ENCODE measurements around the gene NBAS.

The NBAS gene

GRCh38 chr2:15307526-15307925 is 253.6 kb downstream of the NBAS start:
- DNase-seq (ENCODE audit: low read depth in 2 of 2), result no peak

GRCh38 chr2:15306706-15307105 is 254.4 kb downstream of the NBAS start:
- DNase-seq (ENCODE audit: low read depth in 2 of 2), result no peak

- no peak for DNase-seq (ENCODE audit: low read depth in 2 of 2)
These were observed 257.3 kb downstream of the NBAS start for GRCh38 chr2:15303874-15304273.

- DNase-seq (ENCODE audit: low read depth in 2 of 2), result no peak
These were observed 259.0 kb downstream of the NBAS start for GRCh38 chr2:15302154-15302553.

GRCh38 chr2:15300624-15301573 is 260.2 kb downstream of the NBAS start:
- no peak for DNase-seq (ENCODE audit: low read depth in 2 of 2)

GRCh38 chr2:15299904-15300520 is 261.1 kb downstream of the NBAS start:
- DNase-seq (ENCODE audit: low read depth in 2 of 2), result no peak

- no peak for DNase-seq (ENCODE audit: low read depth in 2 of 2)
These were observed 262.4 kb downstream of the NBAS start for GRCh38 chr2:15298770-15299169.

- DNase-seq (ENCODE audit: low read depth in 2 of 2), result no peak
These were observed 267.7 kb downstream of the NBAS start for GRCh38 chr2:15293262-15293937.

- no peak for DNase-seq (ENCODE audit: low read depth in 2 of 2)
These were observed 273.5 kb downstream of the NBAS start for GRCh38 chr2:15287447-15288184.

GRCh38 chr2:15284614-15285013 is 276.5 kb downstream of the NBAS start:
- no peak for DNase-seq (ENCODE audit: low read depth in 2 of 2)

GRCh38 chr2:15281681-15282080 is 279.5 kb downstream of the NBAS start:
- DNase-seq (ENCODE audit: low read depth in 2 of 2), result no peak

GRCh38 chr2:15279201-15279876 is 281.8 kb downstream of the NBAS start:
- no peak for DNase-seq (ENCODE audit: low read depth in 2 of 2)

- no peak for DNase-seq (ENCODE audit: low read depth in 2 of 2)
These were observed 282.8 kb downstream of the NBAS start for GRCh38 chr2:15278296-15278695.

- no peak for DNase-seq (ENCODE audit: low read depth in 2 of 2)
These were observed 285.8 kb downstream of the NBAS start for GRCh38 chr2:15275346-15275745.

- no peak for DNase-seq (ENCODE audit: low read depth in 2 of 2)
These were observed 287.7 kb downstream of the NBAS start for GRCh38 chr2:15273452-15273851.

- no peak for DNase-seq (ENCODE audit: low read depth in 2 of 2)
These were observed 288.2 kb downstream of the NBAS start for GRCh38 chr2:15272942-15273341.

GRCh38 chr2:15271941-15272542 is 289.1 kb downstream of the NBAS start:
- no peak for DNase-seq (ENCODE audit: low read depth in 2 of 2)

GRCh38 chr2:15271276-15271675 is 289.9 kb downstream of the NBAS start:
- DNase-seq (ENCODE audit: low read depth in 2 of 2), result no peak

- no peak for DNase-seq (ENCODE audit: low read depth in 2 of 2)
These were observed 292.1 kb downstream of the NBAS start for GRCh38 chr2:15269043-15269442.

GRCh38 chr2:15265889-15266288 is 295.2 kb downstream of the NBAS start:
- DNase-seq (ENCODE audit: low read depth in 2 of 2), result no peak

All from activated CD8-positive, alpha-beta memory T cell treated with anti-CD3 and anti-CD28 coated beads for 4 hours (primary cell).